CD4-positive, alpha-beta T cell treated with Interleukin-4 for 1 hour (primary cell): ENCODE measurements around the gene WNT9A.
"Not testable (repeated sequence)": the region's sequence is repeated elsewhere in the genome, so short reads cannot be mapped to it uniquely, and the experiment has no call there.

Experiments used
- DNase-seq, 2 donors: peaks; one replicate each; pipeline ENCODE4 v3.0.0-alpha.2; 2020 to 2022

The WNT9A gene

DNA sequence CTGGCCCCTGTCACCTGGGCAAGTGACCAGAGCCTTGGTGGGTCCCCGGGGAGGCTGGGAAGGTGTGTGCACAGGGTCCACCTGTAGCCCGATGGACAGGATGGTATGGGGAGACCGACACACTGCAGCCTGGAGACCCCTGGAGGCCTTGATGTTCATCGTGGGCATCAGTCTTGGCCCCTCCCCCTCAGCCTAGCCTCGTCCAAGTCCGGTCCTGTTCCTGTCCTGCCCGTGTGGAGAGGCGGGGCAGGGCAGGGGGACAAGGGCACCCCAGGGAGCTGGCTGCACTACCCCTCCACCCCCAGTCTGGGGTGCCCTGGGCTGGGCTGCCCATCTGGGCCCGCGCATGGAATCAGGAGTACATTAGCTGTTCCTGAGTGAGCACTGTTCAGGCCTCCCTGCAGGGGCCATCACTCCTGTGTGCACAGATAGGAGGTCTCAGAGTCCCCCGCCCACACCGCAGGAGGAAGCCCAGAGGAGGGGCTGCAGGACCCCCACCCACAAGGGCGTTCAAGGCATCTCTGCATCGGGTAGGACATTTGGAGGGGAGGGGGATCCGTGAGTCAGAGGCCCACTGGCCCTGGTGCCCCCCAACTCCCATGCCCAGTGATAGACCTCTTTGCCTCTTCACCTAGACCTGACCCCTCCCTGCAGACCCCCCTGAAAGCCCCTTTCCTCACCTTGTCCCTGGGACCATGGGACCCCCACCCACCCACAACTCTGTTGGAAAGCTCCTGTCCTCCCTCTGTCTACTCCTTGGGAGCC lies 63.2 kb downstream of the WNT9A start:
- peak in 1 of 2 donors; percentile 10 for DNase-seq

DNA sequence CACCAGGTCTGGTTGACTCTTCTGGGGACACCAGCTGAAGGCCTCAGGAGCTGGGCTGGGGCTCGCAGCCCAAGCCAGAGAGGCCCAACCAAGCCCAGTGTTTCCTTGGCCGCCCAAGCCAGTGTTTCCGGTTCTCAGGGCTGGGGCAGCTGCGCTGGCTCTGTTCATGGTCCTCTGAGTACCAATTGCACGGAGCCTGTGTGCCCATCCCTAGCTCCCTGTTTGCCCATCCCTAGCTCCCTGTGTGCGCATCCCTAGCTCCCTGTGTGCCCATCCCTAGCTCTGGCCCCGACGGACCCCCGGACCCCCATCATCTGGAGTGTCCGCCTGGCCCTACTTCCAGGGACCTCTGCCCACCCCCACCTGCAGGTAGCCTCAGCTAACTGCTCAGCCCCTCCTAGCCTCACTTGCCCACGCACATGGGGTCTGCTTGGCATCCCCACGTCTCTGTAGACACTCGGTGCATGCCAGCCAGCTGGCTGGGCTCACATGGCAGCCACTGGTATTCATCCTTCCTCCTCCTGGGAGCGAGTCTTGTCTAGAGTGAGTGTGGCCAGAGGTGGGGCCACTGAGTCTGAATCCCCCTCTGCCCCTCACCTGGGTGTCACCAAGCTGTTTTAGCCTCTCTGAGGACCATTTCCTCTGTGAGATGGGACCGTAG lies 64.0 kb downstream of the WNT9A start:
- no peak for DNase-seq

DNA sequence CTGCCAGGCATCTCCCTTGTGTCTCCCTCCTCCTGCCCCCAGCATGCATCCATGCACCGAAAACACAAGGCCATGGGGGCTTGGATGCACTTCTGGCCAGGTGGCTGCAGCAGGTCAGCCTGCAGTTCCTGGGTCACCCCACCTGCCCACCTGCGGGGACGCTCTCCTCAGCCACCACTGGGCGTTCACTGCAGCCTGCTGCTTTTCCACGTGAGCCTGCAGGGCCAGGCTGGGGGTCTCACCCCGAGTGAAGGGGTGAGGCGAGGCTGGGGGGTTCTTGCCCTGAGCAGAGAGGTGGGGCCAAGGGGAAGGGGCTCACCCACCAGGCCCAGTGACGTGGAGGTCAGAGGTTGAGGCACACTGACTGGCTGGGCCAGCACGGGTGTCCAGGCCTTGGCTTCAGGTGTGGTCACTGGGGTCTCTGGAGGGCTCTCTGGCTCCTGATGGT lies 64.6 kb downstream of the WNT9A start:
- DNase-seq = peak in 1 of 2 donors; percentile 9

DNA sequence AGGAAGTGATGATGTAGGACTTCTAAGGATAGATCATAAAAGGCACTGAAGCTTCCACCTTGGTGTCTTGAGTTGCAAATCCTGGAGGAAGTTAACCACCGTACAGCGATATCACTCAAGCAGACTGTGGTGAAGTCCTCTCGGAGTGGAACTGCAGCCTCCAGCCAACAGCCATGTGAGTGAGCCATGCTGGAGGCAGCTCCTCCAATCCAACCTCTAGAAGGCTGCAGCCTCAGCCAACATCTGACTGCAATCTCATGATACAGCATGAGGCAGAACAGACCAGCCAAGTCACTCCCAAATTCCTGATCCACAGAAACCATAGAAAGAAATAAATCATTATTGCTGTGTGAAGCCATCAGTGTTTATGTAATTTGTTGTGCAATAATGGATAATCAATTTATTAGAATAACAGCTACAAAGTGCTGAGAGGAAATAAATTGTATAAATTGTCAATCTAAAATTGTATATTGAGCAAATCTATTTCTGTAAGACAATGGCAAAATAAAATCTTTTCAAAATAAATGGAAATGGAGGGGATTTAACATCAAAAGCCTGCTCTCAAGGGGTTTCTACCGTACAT lies 67.3 kb downstream of the WNT9A start:
- DNase-seq = no peak

DNA sequence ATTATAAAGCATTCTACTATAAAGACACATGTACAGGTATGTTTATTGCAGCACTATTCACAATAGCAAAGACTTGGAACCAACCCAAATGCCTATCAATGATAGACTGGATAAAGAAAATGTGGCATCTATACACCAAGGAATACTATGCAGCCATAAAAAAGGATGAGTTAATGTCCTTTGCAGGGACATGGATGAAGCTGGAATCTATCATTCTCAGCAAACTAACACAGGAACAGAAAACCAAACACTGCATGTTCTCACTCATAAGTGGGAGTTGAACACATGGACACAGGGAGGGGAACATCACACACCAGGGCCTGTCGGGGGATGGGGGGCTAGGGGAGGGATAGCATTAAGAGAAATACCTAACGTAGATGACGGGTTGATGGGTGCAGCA lies 69.9 kb downstream of the WNT9A start:
- DNase-seq = not testable (repeated sequence)

DNA sequence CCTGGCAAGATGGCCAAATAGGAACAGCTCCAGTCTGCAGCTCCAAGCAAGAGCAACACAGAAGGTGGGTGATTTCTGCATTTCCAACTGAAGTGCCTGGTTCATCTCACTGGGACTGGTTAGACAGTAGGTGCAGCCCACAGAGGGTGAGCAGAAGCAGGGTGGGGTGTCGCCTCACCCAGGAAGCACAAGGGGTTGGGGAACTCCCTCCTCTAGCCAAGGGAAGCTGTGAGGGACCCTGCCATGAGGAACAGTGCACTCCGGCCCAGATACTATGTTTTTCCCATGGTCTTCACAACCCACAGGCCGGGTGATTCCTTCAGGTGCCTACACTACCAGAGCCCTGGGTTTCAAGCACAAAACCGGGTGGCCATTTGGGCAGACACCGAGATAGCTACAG lies 75.8 kb downstream of the WNT9A start:
- DNase-seq = not testable (repeated sequence)

DNA sequence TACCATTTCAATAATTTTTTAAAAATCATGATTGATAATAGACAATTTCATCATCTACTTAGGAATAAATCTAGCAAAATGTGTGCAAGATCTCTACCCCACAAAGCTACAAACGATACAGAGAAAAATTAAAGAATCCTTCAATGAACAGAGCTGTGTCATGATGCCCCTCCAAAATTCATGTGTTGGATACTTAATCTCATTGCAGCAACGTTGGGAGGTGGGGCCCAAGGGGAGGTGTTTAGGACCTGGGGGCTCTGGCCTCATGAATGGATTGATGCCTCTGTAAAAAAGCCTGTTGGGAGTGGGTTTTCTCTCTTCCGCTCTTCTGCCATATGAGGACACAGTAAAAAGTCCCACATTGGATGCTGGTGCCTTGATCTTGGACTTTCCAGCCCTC lies 77.4 kb downstream of the WNT9A start:
- no peak for DNase-seq

DNA sequence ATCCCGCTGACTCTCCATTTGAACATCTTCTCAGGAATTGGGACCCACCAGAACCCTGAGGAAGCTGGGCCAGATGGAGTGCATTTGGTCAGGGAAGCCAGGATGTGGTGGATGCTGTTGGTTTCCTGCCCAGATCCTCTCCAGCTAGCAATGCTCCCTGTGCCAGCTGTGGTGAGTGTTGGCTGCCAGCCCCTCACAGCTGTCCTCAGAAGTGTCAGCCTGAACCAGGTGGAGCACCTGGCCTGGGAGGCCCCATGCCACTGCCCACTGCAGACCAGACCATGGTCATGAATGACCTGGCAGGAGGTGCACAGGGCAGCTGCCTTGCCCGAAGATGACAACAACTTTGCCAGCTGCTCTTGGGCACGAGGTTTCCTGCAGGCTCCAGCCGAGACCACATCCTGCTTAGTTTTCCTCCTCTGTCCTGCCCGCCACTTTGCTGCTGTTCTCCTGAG lies 77.9 kb downstream of the WNT9A start:
- peak; percentile 11 to 29 for DNase-seq

DNA sequence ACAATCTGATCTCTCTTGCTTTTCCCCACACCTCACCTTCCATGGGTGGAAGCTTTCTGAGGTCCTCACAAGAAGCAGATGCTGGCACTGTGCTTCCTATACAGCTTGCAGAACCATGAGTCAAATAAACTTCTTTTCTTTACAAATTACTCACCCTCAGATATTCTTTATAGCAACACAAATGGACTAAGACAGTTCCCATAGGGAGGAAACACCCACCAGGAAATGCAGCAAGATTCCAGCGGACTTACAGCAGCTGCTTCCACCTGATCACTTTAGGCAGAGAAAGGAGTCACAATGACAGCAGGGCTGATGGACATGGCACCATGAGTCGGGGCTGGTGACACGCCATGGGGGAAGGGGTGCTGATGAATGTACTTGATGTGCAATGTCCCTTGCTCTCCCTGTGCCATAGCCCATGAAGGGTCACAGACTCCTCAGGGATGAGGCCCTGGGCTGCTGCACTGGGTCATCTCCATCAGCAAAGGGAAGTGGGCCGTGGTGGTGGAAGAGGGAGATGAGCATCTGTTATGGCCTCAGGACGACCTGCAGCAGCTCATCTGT lies 78.4 kb downstream of the WNT9A start:
- DNase-seq = no peak
